GM19351 (cell line): ENCODE results near the gene IGF1R.

Source experiments
- ATAC-seq: cut with Tn5 transposase; IDR thresholded peaks from one replicate; pipeline ENCODE4 v1.9.1; 2021; ENCODE audit warnings: mild to moderate bottlenecking, moderate library complexity; ENCODE audit not compliant: unreplicated experiment

Gene IGF1R

GRCh38 chr15:98876451-98877369, 228.4 kb downstream of the IGF1R start:
- no peak for ATAC-seq

DNA sequence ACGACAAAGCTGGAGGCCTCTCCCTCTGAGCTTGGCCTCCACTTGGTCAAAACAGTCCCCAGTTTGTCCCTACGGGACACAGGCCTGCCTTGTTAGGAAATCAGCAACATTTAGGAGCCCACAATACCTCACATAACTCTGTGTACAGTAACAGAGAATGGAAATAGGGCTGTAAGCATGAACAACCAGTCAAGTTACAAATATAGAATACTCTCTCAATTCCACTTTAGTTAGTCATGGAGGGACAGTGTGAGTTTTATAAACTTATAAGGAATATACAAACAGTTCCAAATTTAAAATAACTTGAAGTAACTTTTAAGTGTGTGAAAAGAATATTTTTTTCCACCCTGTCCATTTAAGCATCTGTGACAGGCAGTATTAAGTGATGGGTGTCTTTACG, 229.8 kb downstream of the IGF1R start:
- ATAC-seq = no peak

GRCh38 chr15:98878862-98879261, 230.5 kb downstream of the IGF1R start:
- ATAC-seq = no peak

- ATAC-seq = peak; percentile 70
Observed at GRCh38 chr15:98881526-98882520, 233.5 kb downstream of the IGF1R start.

DNA sequence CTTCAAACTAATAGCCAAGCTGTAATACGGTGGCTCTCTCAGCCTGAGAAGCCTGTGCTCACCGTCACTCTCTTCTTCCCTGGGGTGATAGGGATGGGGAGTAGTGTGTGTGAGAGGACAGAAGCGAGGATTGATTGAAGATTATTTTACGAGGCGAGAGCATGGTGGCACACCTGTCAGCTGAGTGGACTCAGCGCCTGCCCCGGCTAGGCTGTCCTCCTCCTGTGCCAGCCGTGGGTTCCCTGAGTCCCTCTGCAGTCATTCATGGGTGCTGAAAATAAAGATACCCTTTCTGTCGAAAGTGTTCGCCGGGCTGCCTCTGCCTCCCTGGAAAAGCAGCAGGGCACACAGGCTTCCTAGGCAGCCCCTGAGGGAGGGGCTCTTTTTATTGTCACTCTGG, 235.1 kb downstream of the IGF1R start:
- ATAC-seq = no peak

DNA sequence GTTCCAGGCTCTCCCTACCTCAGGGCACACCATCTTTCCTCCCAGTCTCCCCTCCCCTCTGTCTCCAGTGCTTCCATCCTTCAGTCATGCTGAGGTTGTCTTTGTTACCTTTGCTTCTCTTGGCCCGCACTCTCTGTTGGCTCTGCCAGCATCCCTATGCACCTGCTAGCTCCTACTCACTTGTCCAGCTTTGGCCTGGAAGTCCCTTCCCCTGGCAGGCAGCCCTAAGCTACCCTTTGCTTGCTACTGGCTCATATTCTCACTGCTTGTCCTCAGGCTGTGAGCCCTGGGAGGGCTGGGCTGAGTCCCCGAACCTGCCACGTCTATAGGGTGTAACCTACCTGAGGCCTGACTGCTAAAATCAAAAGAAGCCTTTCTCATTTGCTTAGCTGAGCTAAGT, 236.6 kb downstream of the IGF1R start:
- no peak for ATAC-seq

DNA sequence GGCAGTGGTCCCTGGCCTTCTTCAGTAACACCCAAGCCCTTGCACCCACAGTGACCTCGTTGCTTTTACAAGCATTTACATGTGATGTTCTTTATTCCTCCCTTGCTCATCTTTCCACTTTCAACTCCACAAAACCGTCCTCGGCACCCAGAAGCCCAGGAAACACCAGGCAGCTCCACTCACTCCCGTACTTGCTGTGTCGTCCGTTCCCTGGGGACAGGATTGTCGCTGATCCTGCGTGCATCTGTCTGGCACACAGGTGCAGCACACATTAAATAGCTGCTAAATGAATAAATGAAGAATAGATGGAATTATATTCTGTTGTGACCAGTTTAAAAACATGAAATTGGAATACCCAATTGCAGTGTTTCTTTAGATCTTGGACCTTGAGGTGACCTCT, 239.6 kb downstream of the IGF1R start:
- ATAC-seq = no peak

- peak; percentile 90 for ATAC-seq
Observed at GRCh38 chr15:98888820-98889479, 240.6 kb downstream of the IGF1R start.

DNA sequence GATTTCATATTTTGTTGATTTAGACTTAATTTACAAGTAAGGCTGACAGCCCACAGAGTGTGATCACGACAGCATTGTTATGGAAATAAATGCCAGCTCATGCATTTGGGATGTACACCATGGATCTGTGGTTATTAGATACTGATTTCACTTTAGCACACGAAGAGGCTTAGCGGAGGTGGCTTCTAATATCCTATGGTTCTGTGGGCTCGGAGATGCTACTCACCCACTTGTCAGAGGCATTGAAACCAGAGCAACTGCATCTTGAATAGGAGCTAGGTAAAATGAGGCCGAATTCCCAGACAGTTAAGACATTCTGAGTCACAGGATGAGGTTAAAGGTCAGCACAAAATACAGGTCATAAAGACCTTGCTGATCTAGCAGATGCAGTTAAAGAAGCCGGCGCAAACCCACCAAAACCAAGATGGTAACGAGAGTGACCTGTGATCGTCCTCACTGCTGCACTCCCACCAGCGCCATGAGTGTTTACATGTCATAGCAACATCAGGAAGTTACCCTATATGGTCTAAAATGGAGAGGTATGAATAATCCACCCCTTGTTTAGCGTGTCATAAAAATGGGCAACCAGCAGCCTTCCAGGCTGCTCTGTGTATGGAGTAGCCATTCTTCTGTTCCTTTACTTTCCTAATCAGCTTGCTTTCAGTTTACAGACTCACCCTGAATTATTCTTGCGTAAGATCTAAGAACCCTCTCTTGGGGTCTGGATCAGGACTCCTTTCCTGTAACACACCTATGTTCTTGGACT, 241.8 kb downstream of the IGF1R start:
- no peak for ATAC-seq

GRCh38 chr15:98891301-98891700, 243.0 kb downstream of the IGF1R start:
- no peak for ATAC-seq

- ATAC-seq = no peak
Observed at GRCh38 chr15:98893401-98893800, 245.1 kb downstream of the IGF1R start.

DNA sequence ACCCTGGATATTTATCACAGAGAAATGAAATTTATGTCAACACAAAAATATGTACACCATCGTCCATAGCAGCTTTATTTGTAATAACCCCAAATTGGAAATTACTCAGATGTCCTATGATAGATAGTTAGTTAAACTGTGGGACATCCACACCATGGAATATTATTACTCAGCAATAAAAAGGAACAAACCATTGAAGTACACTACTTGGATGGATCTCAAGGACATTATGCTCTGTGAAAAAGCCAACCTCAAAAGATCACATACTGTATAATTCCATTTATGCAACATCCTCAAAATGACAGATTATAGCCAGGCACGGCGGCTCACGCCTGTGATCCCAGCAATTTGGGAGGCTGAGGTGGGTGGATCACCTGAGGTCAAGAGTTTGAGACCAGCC, 246.0 kb downstream of the IGF1R start:
- no peak for ATAC-seq

- ATAC-seq = no peak
Observed at GRCh38 chr15:98896002-98896721, 247.8 kb downstream of the IGF1R start.

DNA sequence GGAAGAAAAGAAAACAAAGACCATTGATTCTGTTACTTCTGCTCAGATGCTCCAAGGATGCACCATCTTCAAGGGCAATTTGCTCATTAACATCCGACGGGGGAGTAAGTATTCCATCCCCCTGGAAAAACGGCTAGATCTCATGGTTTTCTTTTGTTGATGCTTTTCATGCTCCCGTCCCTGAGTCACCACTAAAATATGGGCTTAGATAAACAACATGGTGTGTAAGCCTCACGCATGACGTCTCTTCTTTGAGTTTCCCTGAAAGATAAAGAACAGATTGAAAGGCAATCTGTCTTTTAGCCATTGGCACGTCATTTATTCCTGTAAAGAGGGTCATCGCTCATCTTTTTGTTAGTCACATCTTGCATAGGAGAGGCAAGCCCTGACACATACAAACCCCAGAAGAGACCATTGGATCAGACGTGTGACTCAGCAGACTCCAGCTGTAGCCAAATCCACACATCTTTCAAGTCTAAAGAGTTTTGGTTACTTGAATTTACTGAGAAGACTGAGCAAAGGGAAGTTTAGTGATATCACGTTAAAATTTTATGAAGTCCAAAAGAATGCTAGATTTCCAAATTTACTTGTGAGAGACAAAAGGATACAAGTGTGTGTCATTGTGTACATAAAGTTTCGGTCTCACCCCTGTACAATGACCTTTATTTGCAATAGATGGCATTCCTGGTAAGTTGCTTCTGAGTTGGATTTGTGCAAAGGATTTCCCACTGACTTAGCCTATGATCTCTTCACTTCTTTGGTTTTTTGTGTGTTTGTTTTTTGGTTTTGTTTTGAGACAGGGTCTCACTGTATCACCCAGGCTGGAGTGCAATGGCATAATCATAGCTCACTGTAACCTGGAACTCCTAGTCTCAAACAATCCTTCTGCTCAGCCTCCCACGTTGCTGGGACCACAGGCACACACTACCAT, 248.7 kb downstream of the IGF1R start:
- no peak for ATAC-seq

DNA sequence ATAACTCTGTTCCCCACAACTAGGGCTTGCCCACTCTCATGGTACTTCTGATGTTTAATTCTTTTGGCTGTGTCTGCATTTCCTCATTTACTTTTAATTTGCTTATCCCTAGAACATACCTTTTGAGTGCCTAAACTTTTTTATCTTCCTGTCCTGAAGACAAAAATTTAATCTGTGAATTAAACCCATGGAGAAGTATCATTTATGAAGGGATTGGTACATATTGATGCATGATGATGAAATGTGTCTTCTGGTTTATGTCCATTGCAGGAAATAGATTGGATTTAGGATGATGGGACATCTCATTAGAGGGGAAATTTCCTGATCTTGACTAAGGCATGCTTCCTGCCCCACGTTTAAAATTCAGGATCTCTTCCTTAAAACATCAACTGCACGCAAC, 249.8 kb downstream of the IGF1R start:
- no peak for ATAC-seq

DNA sequence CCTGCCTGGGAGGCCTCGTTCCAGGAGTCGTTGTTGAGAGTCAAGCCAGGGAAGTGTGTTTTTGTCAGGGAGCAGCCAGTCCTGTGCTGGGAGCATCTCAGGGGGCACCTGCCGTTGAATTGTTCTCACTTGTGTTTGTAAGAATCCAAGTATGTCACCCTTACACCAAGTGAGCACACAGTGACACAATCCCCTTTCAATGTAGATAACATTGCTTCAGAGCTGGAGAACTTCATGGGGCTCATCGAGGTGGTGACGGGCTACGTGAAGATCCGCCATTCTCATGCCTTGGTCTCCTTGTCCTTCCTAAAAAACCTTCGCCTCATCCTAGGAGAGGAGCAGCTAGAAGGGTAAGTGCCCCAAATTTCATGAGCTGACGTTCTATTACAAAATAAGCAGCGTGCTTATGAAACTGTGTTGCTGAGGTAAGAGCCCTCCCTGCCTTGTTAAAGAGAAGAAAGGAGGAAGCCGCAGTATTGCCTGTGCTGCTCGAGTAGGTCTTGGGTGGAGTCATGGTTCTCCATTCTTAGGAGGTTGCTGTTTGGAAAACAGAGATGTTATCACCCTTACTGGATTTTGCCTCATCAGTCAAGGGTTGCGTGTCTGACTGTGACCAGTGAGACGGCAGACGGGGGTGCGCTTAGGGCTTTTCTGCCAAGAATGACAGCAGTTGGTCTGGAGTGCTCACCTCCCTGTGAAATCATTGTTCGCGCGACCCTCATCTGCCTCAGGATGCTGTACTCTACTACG, 251.1 kb downstream of the IGF1R start:
- no peak for ATAC-seq

DNA sequence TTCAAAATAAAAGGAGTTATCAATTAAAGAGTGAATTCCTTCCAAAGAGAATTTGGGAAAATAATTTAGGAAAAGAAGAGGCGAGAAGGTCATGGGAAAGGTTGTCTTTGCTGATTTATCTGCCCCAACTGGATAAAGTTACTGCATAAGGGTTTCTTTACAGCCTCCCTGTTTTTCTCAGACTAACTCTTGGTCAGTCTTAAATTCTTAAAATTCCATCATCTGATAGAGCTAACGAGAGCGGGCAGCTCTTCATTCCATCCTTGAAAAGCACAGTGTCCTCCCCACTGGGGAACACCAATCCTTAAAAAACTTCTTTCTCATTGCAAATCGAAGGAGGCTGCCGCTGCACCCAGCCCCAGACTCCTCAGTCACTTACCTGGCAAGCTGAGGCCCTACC, 252.0 kb downstream of the IGF1R start:
- no peak for ATAC-seq
